ENCODE measurements around the gene CELF2. TPM values are rescaled to one million over a fixed set of nuclear protein-coding genes. Genes with fewer than 3 reads are reported as not detected.

CELF2 gene
- total RNA-seq, 1 donor from 2014 or later, result 31.6 TPM

DNA sequence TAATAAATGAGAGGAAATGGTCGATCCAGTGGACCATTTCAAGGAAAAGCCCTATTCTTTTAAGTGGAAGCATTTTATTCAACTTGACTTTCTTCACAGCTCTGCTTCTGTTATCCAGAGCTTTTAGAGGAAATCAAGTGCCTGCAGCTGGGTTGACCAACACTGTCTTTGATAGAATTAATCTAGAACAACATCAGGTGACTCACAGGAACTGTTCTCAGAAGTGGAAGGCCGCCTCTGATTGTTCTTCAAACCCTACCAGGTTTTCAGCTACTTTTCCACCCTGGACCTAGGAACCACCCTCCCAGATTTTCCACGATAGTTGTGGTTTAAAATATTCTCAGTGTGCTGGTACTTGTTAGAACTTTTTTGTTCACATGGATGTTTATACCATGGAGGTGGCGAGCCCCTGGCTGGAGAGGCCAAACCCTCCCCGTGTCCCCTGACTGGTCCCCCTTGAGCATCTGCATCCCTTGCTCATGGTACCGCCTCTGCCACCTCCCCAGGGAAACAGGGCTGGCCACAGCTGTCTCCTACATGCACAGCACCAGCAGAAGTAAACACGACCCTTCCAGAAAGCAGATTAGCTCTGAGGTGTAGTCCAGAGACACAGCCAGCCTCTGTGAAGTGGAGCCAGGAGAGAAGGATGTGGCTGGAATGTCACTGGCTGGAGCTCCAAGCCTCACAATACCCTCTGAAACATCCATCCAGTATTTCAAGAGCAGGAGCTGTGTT is 300.4 kb downstream of the CELF2 start:
- no peaks in the 10 kb centered on the region for H3K27me3 ChIP-seq
- DNase-seq (ENCODE audit: low spot score), result no peak
- peaks cover 8% of the 10 kb centered on the region for H3K9me3 Mint-ChIP-seq
- H3K27me3 Mint-ChIP-seq (ENCODE audit: insufficient read depth, low read depth), result no peaks in the 10 kb centered on the region
- H3K4me2 ChIP-seq, result no peak overlapping the region
- no peaks in the 10 kb centered on the region for H3K36me3 ChIP-seq
- H3K27ac ChIP-seq, result no peak overlapping the region
- H3K4me1 ChIP-seq, result no peaks in the 10 kb centered on the region
- H3K27ac Mint-ChIP-seq, result peak overlapping the region; percentile 87
- H4K20me1 ChIP-seq (ENCODE audit: low read depth), result no peaks in the 10 kb centered on the region
- no peaks in the 10 kb centered on the region for H3K9me3 ChIP-seq (ENCODE audit: low read depth)
- H2AFZ ChIP-seq (replicated peaks), result no peak overlapping the region
- no peak for TF ChIP-seq CTCF (IDR thresholded peaks at IDR 0.05)
- TF ChIP-seq EZH2 (IDR thresholded peaks at IDR 0.05), result no peak
- TF ChIP-seq EZH2phosphoT487 (IDR thresholded peaks at IDR 0.05), result no peak
- H3K4me3 ChIP-seq, result no peak overlapping the region
- no peak overlapping the region for H3K4me3 Mint-ChIP-seq
- no peaks in the 10 kb centered on the region for H3K79me2 ChIP-seq (ENCODE audit: low read depth)
- peaks cover 33% of the 10 kb centered on the region for H3K36me3 Mint-ChIP-seq
- H3F3A ChIP-seq (ENCODE audit: low read depth), result no peaks in the 10 kb centered on the region
- H3K4me1 Mint-ChIP-seq, result peaks cover 4% of the 10 kb centered on the region
- no peak overlapping the region for H3K9ac ChIP-seq

DNA sequence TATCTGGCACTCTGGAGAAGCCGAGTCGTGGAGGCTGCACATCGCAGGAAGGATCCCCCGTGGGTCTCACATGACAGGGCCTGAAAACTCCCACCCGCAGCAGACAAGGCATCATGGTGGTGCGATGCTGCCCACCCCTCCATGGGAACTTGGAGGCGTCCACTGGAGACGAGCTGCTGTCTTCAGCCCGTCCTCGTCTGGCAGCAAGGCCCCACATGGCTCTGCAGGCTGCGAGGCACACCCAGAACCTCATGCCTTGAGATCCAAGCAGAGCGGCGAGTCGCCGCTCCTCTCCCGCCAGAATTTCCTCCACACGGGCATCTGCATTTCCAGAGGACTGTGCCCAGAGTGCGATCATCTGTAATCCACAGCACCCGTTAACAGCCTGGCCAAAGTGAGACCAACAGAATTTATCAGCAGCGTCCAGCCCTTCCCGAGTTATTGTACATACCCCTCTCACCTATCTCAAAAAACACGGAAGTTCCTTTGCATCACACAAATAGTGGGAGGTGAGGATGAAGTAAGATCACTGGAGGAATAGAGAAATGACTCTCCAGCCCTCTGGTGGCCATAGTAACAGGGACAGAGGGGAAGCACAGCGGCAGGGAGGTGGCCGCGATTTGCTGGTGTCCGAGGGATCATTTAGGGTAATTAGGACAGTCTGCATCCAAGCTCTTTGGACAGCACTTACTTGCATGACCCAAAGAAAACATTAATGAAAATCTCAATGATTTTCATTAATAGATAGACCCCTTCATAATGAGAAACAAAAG is 301.3 kb downstream of the CELF2 start:
- H3K9me3 ChIP-seq (ENCODE audit: low read depth), result no peaks in the 10 kb centered on the region
- no peaks in the 10 kb centered on the region for H3F3A ChIP-seq (ENCODE audit: low read depth)
- H3K9ac ChIP-seq, result no peak overlapping the region
- Mint-ChIP-seq H3K27me3 (ENCODE audit: insufficient read depth, low read depth) (no peaks in the 10 kb centered on the region), H3K36me3 (peaks cover 26% of the 10 kb centered on the region), H3K4me1 (peaks cover 2% of the 10 kb centered on the region), H3K9me3 (peaks cover 4% of the 10 kb centered on the region), H3K4me3 (no peak overlapping the region), H3K27ac (peak overlapping the region; percentile 87)
- H3K36me3 ChIP-seq, result no peaks in the 10 kb centered on the region
- no peak overlapping the region for H3K27ac ChIP-seq
- no peak overlapping the region for H2AFZ ChIP-seq (replicated peaks)
- DNase-seq (ENCODE audit: low spot score), result peak; percentile 17
- H3K4me3 ChIP-seq, result no peak overlapping the region
- TF ChIP-seq CTCF (IDR thresholded peaks at IDR 0.05) (peak; percentile 27), EZH2 (IDR thresholded peaks at IDR 0.05) (no peak)
- H3K4me1 ChIP-seq, result no peaks in the 10 kb centered on the region
- H3K4me2 ChIP-seq, result no peak overlapping the region
- no peaks in the 10 kb centered on the region for H4K20me1 ChIP-seq (ENCODE audit: low read depth)
- no peaks in the 10 kb centered on the region for H3K79me2 ChIP-seq (ENCODE audit: low read depth)
- no peaks in the 10 kb centered on the region for H3K27me3 ChIP-seq

GRCh38 chr10:11319990-11320602 is 302.4 kb downstream of the CELF2 start:
- Mint-ChIP-seq H3K4me3 (no peak overlapping the region), H3K27ac (peak overlapping the region; percentile 51), H3K27me3 (ENCODE audit: insufficient read depth, low read depth) (no peaks in the 10 kb centered on the region), H3K4me1 (no peaks in the 10 kb centered on the region), H3K36me3 (peaks cover 17% of the 10 kb centered on the region), H3K9me3 (peaks cover 4% of the 10 kb centered on the region)
- Histone ChIP-seq H3F3A (ENCODE audit: low read depth) (no peaks in the 10 kb centered on the region), H3K79me2 (ENCODE audit: low read depth) (no peaks in the 10 kb centered on the region), H3K4me1 (no peaks in the 10 kb centered on the region), H3K9me3 (ENCODE audit: low read depth) (no peaks in the 10 kb centered on the region), H3K9ac (no peak overlapping the region), H4K20me1 (ENCODE audit: low read depth) (no peaks in the 10 kb centered on the region), H3K27me3 (no peaks in the 10 kb centered on the region), H3K4me2 (no peak overlapping the region), H3K27ac (no peak overlapping the region), H3K4me3 (no peak overlapping the region), H3K36me3 (no peaks in the 10 kb centered on the region), H2AFZ (replicated peaks) (no peak overlapping the region)
- TF ChIP-seq CTCF (IDR thresholded peaks at IDR 0.05) (no peak), EZH2phosphoT487 (IDR thresholded peaks at IDR 0.05) (no peak), EZH2 (IDR thresholded peaks at IDR 0.05) (no peak)
- DNase-seq (ENCODE audit: low spot score), result no peak
